GM21723 (cell line): ENCODE results near the gene SLC17A9.
A peak's percentile ranks its signal among the peaks of the same experiment; 100 is the strongest.

Experiments used
- ATAC-seq: cut with Tn5 transposase; IDR thresholded peaks from one replicate; pipeline ENCODE4 v1.9.1; 2021; ENCODE audit warnings: mild to moderate bottlenecking, moderate library complexity; ENCODE audit not compliant: unreplicated experiment

SLC17A9 gene

GRCh38 chr20:62937268-62938104, 15.0 kb upstream of the SLC17A9 start:
- peak; percentile 76 for ATAC-seq

- peak; percentile 46 for ATAC-seq
Measured at GRCh38 chr20:62938105-62938888, 14.2 kb upstream of the SLC17A9 start, which contains the start of gene GID8. Gene GID8, plus strand, starts transcription at chr20:62938147. Its CDS starts 3,356 bp downstream, at chr20:62941503.

GRCh38 chr20:62940875-62941274, 11.6 kb upstream of the SLC17A9 start:
- no peak for ATAC-seq

GRCh38 chr20:62941792-62942191, 10.7 kb upstream of the SLC17A9 start:
- no peak for ATAC-seq

- ATAC-seq, result no peak
Measured at GRCh38 chr20:62942456-62942855, 10.1 kb upstream of the SLC17A9 start.

GRCh38 chr20:62943396-62943795, 9.1 kb upstream of the SLC17A9 start:
- no peak for ATAC-seq

- no peak for ATAC-seq
Measured at GRCh38 chr20:62944184-62944583, 8.3 kb upstream of the SLC17A9 start.

GRCh38 chr20:62944746-62945145, 7.8 kb upstream of the SLC17A9 start:
- no peak for ATAC-seq

- ATAC-seq, result no peak
Measured at GRCh38 chr20:62945771-62946339, 6.7 kb upstream of the SLC17A9 start.

GRCh38 chr20:62946918-62947317, 5.6 kb upstream of the SLC17A9 start:
- ATAC-seq, result no peak

- ATAC-seq, result no peak
Measured at GRCh38 chr20:62947532-62948300, 4.8 kb upstream of the SLC17A9 start.

GRCh38 chr20:62949153-62949821, 3.2 kb upstream of the SLC17A9 start:
- ATAC-seq, result no peak

- no peak for ATAC-seq
Measured at GRCh38 chr20:62949962-62950361, 2.5 kb upstream of the SLC17A9 start.

- ATAC-seq, result no peak
Measured at GRCh38 chr20:62950741-62951140, 1.8 kb upstream of the SLC17A9 start.

GRCh38 chr20:62951143-62951895, 1.2 kb upstream of the SLC17A9 start:
- no peak for ATAC-seq

- ATAC-seq, result no peak
Measured at GRCh38 chr20:62951896-62952372, 575 bp upstream of the SLC17A9 start.

GRCh38 chr20:62952968-62953838, 694 bp downstream of the SLC17A9 start:
- ATAC-seq, result peak; percentile 1
